Measurements from ENCODE around the gene FRMD3.

DNA sequence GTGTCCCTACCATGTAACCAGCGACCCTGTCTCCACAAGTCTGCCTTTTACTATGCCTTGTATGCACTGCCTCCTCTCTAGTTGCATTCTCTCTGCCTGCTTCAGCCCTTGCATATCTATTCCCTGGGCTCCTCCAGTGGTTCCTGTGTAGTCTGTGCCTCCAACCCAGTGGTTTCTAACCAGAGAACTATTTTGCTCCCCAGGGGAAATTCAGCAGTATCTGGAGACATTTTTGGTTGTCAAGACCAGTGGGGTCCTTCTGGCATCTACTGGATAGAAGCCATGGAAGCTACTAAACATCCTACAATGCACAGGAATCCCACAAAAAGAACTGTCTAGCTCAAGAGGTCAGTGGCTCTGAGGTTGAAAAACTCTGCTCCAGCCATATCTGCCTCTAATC lies 251.2 kb downstream of the FRMD3 start:
- TF ChIP-seq POLR2AphosphoS5 (IDR thresholded peaks at IDR 0.05) (no peak), CTCF (IDR thresholded peaks at IDR 0.05; ENCODE audit: poor library complexity, severe bottlenecking) (no peak), EZH2 (IDR thresholded peaks at IDR 0.05; ENCODE audit: borderline replicate concordance, insufficient read depth, low read length, poor library complexity, severe bottlenecking) (no peak), TAF1 (IDR thresholded peaks at IDR 0.05; ENCODE audit: low read depth) (no peak), EP300 (conservative IDR thresholded peaks at IDR 0.05; ENCODE audit: poor library complexity, severe bottlenecking) (no peak), MXI1 (conservative IDR thresholded peaks at IDR 0.05; ENCODE audit: poor library complexity, severe bottlenecking) (no peak), SMC3 (conservative IDR thresholded peaks at IDR 0.05; ENCODE audit: poor library complexity) (no peak), REST (IDR thresholded peaks at IDR 0.05; ENCODE audit: borderline replicate concordance) (no peak)

Data from neural cell (in vitro differentiated cells).